ENCODE measurements around the gene MAP2K2. TPM values are rescaled to one million over a fixed set of nuclear protein-coding genes. Genes with fewer than 3 reads are reported as not detected.

MAP2K2 gene
- total RNA-seq, 2 donors from 2014 or later: 56.8 to 92.0 TPM

DNA sequence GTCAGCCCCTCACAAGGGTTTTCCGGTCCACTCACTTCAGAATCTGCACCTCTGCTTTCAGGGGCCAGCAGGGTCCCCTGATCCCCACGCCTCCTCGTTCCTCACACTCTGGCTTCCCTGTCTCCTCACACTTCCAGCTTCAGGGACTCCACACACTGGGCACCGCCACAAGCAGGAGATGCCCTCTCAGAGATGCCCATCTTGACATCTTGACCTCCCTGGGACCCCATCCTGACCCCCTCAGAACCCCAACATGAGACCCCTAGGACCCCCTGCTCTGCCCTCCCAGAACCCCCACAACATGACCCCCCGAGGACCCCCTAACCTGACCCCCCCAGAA lies 2.7 kb downstream of the MAP2K2 start:
- DNase-seq (no peak), ATAC-seq (no peak)
- H3K27ac ChIP-seq: no peak overlapping the region
- no peak overlapping the region for H3K4me3 ChIP-seq
- no peaks in the 10 kb centered on the region for H3K9me3 ChIP-seq
- WGBS, 2 donors: 86 to 93% methylated on average over 3 to 5 of the region's 5 CpGs
- intact Hi-C loops (cut with DNase I): no loop called here
- no peaks in the 10 kb centered on the region for H3K27me3 ChIP-seq
- TF ChIP-seq POLR2A (IDR thresholded peaks at IDR 0.05): no peak
- no peak for TF ChIP-seq CTCF (IDR thresholded peaks at IDR 0.05)
- H3K4me1 ChIP-seq: peaks cover 16% of the 10 kb centered on the region
- peaks cover 0 to 2% of the 10 kb centered on the region in 2 donors for H3K36me3 ChIP-seq (replicated peaks in 1 of 2; ENCODE audit: insufficient read depth in 1 of 2, low read depth in 2 of 2)

DNA sequence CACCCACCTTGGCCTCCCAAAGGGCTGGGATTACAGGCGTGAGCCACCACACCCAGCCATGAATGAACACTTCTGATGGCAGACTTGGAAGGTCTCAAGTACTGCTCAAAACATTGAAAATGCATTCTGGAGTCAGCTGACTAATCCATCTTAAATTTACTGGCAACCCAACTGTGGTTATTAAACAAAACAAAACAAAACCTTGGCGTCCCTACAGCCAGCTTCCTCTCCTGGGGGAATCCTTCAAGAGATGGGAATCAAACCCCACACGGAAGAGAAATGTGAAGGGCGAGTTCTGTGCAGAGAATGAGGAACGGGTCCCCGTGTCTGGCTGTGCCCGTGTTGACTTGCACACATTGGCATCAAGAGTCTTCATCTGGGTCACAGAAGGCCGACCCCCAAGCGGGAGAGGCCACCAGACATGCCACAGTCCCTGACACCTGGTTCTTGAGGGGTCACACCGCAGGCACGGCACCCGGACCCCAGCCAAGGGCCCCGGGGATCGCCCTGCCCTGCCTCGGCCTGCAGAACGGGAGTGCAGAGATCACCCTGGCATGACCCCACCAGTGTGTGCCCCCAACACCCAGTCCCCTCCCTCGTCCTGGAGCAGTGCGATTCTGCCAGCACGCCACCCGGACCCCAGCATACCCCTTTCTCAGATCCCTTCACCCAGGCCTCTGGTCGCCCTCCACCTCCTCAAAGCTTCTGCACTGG lies 3.2 kb downstream of the MAP2K2 start:
- TF ChIP-seq POLR2A (IDR thresholded peaks at IDR 0.05) (no peak), CTCF (IDR thresholded peaks at IDR 0.05) (no peak)
- DNase-seq: no peak
- no peak overlapping the region for H3K27ac ChIP-seq

GRCh38 chr19:4119763-4120162 lies 4.2 kb downstream of the MAP2K2 start:
- H3K36me3 ChIP-seq (replicated peaks in 1 of 2; ENCODE audit: insufficient read depth in 1 of 2, low read depth in 2 of 2): peaks cover 0 to 2% of the 10 kb centered on the region in 2 donors
- ATAC-seq (no peak), DNase-seq (no peak)
- intact Hi-C loops (cut with DNase I): no loop called here
- H3K4me3 ChIP-seq: no peak overlapping the region
- no peak overlapping the region for H3K27ac ChIP-seq
- peaks cover 16% of the 10 kb centered on the region for H3K4me1 ChIP-seq
- H3K27me3 ChIP-seq: no peaks in the 10 kb centered on the region
- no peaks in the 10 kb centered on the region for H3K9me3 ChIP-seq
- WGBS, 2 donors: 83 to 100% methylated on average over 3 to 13 of the region's 13 CpGs
- no peak for TF ChIP-seq CTCF (IDR thresholded peaks at IDR 0.05)
- TF ChIP-seq POLR2A (IDR thresholded peaks at IDR 0.05): no peak

More for the DNA sequence above, 3.2 kb downstream of the MAP2K2 start:
- Histone ChIP-seq H3K36me3 (replicated peaks in 1 of 2; ENCODE audit: insufficient read depth in 1 of 2, low read depth in 2 of 2) (peaks cover 0 to 2% of the 10 kb centered on the region in 2 donors), H3K9me3 (no peaks in the 10 kb centered on the region), H3K4me3 (no peak overlapping the region), H3K4me1 (peaks cover 16% of the 10 kb centered on the region), H3K27me3 (no peaks in the 10 kb centered on the region)
- 80 to 83% methylated on average over 18 to 21 of the region's 21 CpGs for WGBS, 2 donors
- intact Hi-C loops (cut with DNase I): no loop called here
- ATAC-seq: no peak

GRCh38 chr19:4115818-4116385 lies 8.0 kb downstream of the MAP2K2 start:
- no peak for ATAC-seq
- no peak overlapping the region for H3K27ac ChIP-seq
- intact Hi-C loops (cut with DNase I): no loop called here
- no peaks in the 10 kb centered on the region for H3K4me1 ChIP-seq
- no peak for TF ChIP-seq CTCF (IDR thresholded peaks at IDR 0.05)
- TF ChIP-seq POLR2A (IDR thresholded peaks at IDR 0.05): no peak
- H3K36me3 ChIP-seq (replicated peaks in 1 of 2; ENCODE audit: insufficient read depth in 1 of 2, low read depth in 2 of 2): peaks cover 0 to 3% of the 10 kb centered on the region in 2 donors
- H3K4me3 ChIP-seq: no peak overlapping the region
- WGBS, 2 donors: 80 to 87% methylated on average over 1 to 13 of the region's 13 CpGs
- H3K9me3 ChIP-seq: no peaks in the 10 kb centered on the region
- no peaks in the 10 kb centered on the region for H3K27me3 ChIP-seq
- no peak for DNase-seq

Measured in body of pancreas (tissue), 4 donors.